ENCODE measurements around the gene ZCCHC7. TPM values are rescaled to one million over a fixed set of nuclear protein-coding genes. Genes with fewer than 3 reads are reported as not detected.

Gene ZCCHC7
- total RNA-seq, 2 experiments from 2014 or later, result 20.1 to 20.6 TPM

DNA sequence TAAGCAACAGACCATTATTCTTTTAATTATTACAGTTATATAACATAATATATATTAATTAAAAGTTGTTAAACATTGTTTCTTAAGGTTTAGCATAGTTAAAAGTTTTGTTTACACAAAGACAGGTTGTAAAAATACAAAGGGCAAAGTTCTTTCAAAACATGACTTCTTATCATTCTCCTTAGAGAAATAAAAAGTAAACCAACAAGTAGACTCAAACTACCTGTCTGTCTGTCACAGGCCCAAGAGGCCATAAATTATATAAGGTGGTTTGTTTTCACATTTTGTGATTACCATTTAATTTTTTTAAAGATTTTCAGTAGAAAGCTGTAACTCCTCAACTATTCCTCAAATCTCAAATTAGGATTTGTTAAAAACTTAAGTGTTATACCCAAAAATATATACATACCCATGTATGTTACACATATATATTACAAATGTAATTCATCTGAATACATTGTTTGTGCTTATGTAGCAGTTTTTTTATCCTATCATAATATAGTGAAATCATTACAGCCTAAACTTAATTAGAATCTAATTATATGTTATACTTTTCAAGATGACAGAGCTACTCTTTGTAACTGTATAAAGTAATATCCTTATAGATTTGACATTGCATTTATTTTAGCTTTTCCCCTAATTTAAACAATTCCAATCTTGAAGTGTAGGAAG is 208.3 kb downstream of the ZCCHC7 start:
- DNase-seq (no peak), ATAC-seq (no peak)
- no peaks in the 10 kb centered on the region for H3K36me3 Mint-ChIP-seq
- no peaks in the 10 kb centered on the region for H3K9me3 Mint-ChIP-seq (ENCODE audit: low read depth)
- H3K4me3 Mint-ChIP-seq, result no peak overlapping the region
- H3K27ac Mint-ChIP-seq, result no peak overlapping the region
- peaks cover 10% of the 10 kb centered on the region for H3K4me1 Mint-ChIP-seq
- CTCF ChIA-PET, result interaction anchor here (0.8 to 3.1 kb wide), 7 partner anchors 9 to 456 kb away, joined by 3 to 14 read pairs (median 4); partner anchors contain the start of gene ZCCHC7
- no peaks in the 10 kb centered on the region for H3K27me3 Mint-ChIP-seq

DNA sequence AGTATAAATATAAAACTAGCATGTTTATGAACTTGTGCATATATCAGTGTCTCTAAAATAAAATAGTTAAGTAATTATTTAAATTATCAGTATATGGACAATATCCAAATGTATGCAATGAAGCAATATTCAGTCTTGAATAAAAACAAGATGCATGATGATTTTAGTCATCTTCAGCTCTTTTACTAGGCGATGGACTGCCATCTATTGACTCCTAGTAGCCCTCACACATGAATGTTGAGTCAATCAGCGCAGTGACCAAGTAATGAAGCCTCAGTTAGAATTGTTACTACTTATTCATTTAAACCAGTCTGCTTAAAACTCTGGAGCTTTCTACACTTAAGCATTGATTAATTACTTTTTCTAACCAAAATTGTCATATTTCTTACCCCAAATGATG is 209.2 kb downstream of the ZCCHC7 start:
- Mint-ChIP-seq H3K9me3 (ENCODE audit: low read depth) (no peaks in the 10 kb centered on the region), H3K27me3 (no peaks in the 10 kb centered on the region), H3K27ac (no peak overlapping the region), H3K4me1 (peaks cover 10% of the 10 kb centered on the region), H3K36me3 (no peaks in the 10 kb centered on the region), H3K4me3 (no peak overlapping the region)
- ATAC-seq, result no peak
- no peak for DNase-seq
- CTCF ChIA-PET, result interaction anchor here (0.7 to 3.1 kb wide), 7 partner anchors 8 to 457 kb away, joined by 3 to 14 read pairs (median 4); partner anchors contain the start of gene ZCCHC7

DNA sequence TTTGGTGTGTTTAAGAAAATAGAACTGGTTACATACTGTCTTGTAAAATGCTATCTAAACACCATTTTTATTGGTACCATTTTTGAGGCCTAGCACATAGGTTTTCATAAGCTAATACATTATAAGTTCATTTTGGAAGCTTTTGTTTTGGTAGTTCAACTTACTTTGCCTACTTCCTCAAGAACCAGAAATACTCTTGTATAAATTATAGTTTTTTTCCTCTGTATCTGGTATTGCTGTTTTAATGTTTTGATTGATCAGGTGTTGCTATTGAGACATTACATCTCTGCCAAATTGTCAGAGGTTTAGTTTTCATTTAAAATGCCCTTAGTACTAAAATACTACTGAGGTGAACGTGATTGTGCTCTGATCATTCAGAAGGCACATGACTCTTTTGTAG is 211.5 kb downstream of the ZCCHC7 start:
- no peaks in the 10 kb centered on the region for H3K27me3 Mint-ChIP-seq
- ATAC-seq (no peak), DNase-seq (no peak)
- peaks cover 10% of the 10 kb centered on the region for H3K4me1 Mint-ChIP-seq
- CTCF ChIA-PET, result interaction anchor here (0.6 kb wide), 1 partner anchor 281 kb away, joined by 3 read pairs; no protein-coding TSS in a partner anchor
- H3K9me3 Mint-ChIP-seq (ENCODE audit: low read depth), result no peaks in the 10 kb centered on the region
- H3K27ac Mint-ChIP-seq, result no peak overlapping the region
- H3K36me3 Mint-ChIP-seq, result no peaks in the 10 kb centered on the region
- H3K4me3 Mint-ChIP-seq, result no peak overlapping the region

DNA sequence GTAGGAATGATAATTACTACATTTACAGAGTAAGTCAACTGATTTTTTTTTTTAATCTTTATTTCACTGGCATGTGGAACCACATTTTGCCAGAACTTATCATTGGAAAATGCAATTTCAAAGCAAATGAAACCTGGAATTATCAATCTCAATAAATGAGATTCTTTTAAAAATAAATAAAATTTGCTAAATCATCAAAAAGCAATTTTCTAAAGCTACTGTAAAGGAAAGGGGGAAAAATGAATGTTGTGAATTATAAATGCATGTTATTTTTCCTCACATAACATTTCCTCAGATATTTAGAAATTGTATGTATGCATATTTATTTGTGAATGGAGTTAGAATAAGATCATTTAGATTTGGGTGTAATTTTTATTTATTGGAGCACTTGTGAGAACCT is 212.2 kb downstream of the ZCCHC7 start:
- Mint-ChIP-seq H3K9me3 (ENCODE audit: low read depth) (no peaks in the 10 kb centered on the region), H3K27ac (no peak overlapping the region), H3K4me1 (peaks cover 10% of the 10 kb centered on the region), H3K27me3 (no peaks in the 10 kb centered on the region), H3K36me3 (no peaks in the 10 kb centered on the region), H3K4me3 (no peak overlapping the region)
- ATAC-seq (no peak), DNase-seq (no peak)
- CTCF ChIA-PET, result no interaction called here

DNA sequence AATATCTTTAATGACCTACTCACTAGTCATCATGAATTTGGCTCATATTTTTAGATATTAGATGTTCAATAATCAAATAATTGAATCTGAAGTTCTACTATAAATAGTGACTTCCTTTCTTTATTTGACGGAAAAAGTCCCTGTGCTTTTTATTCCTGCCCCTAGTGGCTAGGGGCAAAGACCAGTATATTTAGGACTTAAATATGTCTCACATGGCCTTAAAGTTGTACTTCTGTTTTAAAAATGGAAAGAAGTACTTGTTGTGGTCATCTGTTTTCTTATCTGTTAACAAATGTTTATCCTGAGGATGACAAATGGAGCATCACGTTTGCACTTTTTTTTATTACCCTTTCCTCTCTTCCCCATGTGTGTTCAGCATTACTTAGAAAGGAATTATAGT is 212.9 kb downstream of the ZCCHC7 start:
- Mint-ChIP-seq H3K36me3 (no peaks in the 10 kb centered on the region), H3K4me1 (peaks cover 10% of the 10 kb centered on the region), H3K4me3 (no peak overlapping the region), H3K27me3 (no peaks in the 10 kb centered on the region), H3K27ac (no peak overlapping the region), H3K9me3 (ENCODE audit: low read depth) (no peaks in the 10 kb centered on the region)
- ATAC-seq (no peak), DNase-seq (no peak)
- CTCF ChIA-PET, result no interaction called here

DNA sequence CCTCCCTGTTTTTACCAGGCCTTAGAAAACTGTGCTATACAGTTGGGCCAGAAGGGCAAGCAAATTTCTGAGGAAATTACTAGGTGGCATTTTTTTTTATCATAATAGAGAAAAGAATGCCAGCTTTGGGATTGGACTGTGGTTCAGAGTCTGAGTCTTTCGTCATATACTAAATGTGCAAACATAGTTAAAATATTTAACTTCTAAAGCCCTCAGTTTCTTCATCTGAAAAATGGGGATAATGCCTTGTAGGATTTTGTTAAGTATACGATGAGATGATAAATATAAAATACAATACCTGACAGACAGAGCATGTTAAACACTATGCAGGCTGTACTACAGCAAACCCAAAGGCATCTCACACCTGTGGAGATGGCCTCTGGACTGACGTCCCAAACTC is 214.9 kb downstream of the ZCCHC7 start:
- Mint-ChIP-seq H3K27ac (no peak overlapping the region), H3K36me3 (no peaks in the 10 kb centered on the region), H3K4me3 (no peak overlapping the region), H3K27me3 (no peaks in the 10 kb centered on the region), H3K9me3 (ENCODE audit: low read depth) (no peaks in the 10 kb centered on the region), H3K4me1 (peaks cover 10% of the 10 kb centered on the region)
- ATAC-seq (no peak), DNase-seq (no peak)
- CTCF ChIA-PET, result no interaction called here

DNA sequence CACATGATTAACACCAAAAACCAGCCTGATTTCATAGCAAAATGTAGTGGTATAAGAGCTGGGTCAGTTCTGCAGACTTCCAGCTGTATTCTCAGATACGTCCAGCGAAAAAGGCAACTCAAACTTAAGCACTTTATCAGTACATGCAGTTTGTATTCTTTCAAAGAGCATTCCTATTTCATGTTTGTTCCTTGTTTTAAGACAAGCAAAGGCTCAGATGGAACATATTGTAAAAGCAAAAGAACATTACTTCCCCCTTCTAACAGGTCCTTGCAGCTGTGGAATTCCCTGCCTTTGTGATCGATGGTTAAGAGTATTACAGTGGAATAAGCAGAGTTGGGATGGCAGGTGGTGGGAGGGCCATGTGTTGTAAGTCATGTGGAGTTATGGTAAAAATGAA is 215.8 kb downstream of the ZCCHC7 start:
- no peaks in the 10 kb centered on the region for H3K27me3 Mint-ChIP-seq
- H3K36me3 Mint-ChIP-seq, result no peaks in the 10 kb centered on the region
- ATAC-seq (no peak), DNase-seq (no peak)
- peaks cover 7% of the 10 kb centered on the region for H3K4me1 Mint-ChIP-seq
- no peak overlapping the region for H3K4me3 Mint-ChIP-seq
- H3K27ac Mint-ChIP-seq, result no peak overlapping the region
- CTCF ChIA-PET, result no interaction called here
- no peaks in the 10 kb centered on the region for H3K9me3 Mint-ChIP-seq (ENCODE audit: low read depth)

DNA sequence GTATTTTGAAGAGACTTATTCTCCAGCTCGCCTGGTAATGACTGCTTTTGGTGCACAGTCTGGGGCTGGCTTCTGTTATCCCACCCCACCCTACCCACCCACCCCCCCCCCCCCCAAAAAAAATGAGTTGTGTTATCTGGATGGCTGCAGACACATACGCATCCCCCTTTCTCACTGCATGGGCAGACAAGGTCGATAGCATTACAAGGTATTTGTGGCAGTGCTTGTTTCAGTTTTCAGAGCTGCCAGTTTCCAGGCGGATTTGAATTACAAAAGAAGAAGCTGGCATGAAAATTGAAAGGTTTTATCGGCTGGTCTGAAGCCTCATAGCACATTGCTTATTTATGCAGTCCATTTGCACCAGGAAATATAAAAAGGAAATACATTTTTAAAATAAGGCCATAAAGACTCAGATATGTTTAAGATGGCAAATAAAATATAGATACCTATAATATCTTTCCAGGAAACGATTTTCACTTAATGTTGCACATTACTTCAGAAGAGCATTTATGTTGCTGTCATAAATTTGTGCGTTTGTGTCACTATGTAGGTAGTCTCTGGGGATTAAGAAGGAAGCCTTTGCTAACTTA is 217.0 kb downstream of the ZCCHC7 start:
- Mint-ChIP-seq H3K9me3 (ENCODE audit: low read depth) (no peaks in the 10 kb centered on the region), H3K27me3 (no peaks in the 10 kb centered on the region), H3K4me1 (no peaks in the 10 kb centered on the region), H3K36me3 (no peaks in the 10 kb centered on the region), H3K27ac (no peak overlapping the region), H3K4me3 (no peak overlapping the region)
- ATAC-seq (no peak), DNase-seq (no peak)
- CTCF ChIA-PET, result interaction anchor here (0.7 to 1.0 kb wide), 2 partner anchors 8 to 300 kb away, joined by 3 read pairs; no protein-coding TSS in a partner anchor

DNA sequence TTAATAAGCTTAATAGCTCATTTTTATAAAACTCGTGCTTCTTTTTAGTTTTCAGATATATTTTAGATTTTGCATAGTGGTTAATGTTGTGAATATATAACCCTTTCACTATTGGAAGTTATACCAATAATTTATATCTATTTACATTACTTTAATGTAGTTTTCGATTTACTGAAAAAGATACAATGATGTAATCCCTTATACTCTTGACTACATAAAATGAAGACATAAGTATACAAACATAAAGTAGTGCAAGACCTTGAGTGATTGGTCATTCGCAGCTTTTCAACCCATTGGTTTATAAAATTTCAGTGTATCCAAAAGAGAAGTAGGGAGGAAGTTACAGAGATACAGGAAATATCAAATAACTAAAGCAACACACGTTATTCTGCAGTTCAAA is 217.8 kb downstream of the ZCCHC7 start:
- Mint-ChIP-seq H3K27me3 (no peaks in the 10 kb centered on the region), H3K4me3 (no peak overlapping the region), H3K36me3 (no peaks in the 10 kb centered on the region), H3K27ac (no peak overlapping the region), H3K4me1 (no peaks in the 10 kb centered on the region), H3K9me3 (ENCODE audit: low read depth) (no peaks in the 10 kb centered on the region)
- CTCF ChIA-PET, result interaction anchor here (1.0 kb wide), 1 partner anchor 301 kb away, joined by 3 read pairs; no protein-coding TSS in a partner anchor
- DNase-seq, result no peak
- no peak for ATAC-seq

DNA sequence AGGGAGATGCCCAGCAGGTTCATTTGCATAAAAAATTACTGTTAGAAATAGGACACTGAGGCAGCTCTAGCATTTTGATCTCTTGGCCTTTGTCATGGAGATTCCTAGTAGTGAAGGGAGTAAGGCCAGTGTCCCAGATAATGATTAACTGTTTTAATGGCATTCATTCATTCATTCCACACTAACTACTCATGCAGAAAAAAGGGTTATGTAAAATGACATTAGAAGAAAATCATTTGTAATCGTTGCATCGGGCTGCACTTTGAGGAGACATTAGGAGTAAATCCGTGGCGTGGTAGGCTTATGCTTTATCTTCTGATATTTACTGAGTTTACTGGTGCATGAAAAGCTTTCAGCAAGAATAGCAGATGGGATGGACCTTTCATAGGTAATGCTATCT is 219.5 kb downstream of the ZCCHC7 start:
- no peaks in the 10 kb centered on the region for H3K4me1 Mint-ChIP-seq
- DNase-seq, result no peak
- H3K4me3 Mint-ChIP-seq, result no peak overlapping the region
- no peaks in the 10 kb centered on the region for H3K36me3 Mint-ChIP-seq
- no peaks in the 10 kb centered on the region for H3K27me3 Mint-ChIP-seq
- no peak overlapping the region for H3K27ac Mint-ChIP-seq
- H3K9me3 Mint-ChIP-seq (ENCODE audit: low read depth), result no peaks in the 10 kb centered on the region
- no peak for ATAC-seq
- CTCF ChIA-PET, result interaction anchor here (2.1 kb wide), 1 partner anchor 344 kb away, joined by 5 read pairs; no protein-coding TSS in a partner anchor

DNA sequence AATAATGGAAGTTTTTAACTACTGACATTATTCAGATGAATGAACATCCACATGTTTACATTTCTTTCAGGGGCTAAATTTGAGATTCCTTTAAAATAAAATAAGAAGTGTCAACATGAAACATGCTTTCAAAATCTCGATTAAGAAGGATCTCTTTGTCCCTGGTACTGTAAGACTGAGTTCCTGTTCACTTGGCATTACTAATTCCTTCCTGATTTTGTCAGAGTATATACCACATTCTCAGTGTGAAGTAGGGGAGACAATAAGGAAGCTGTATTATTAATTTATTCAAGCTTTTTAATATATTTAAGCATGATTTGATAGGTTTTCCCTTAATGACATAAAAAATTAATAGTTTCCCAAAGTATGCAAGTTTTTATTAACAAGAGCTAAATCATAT is 220.6 kb downstream of the ZCCHC7 start:
- Mint-ChIP-seq H3K27ac (no peak overlapping the region), H3K4me3 (no peak overlapping the region), H3K4me1 (no peaks in the 10 kb centered on the region), H3K9me3 (ENCODE audit: low read depth) (no peaks in the 10 kb centered on the region), H3K27me3 (no peaks in the 10 kb centered on the region), H3K36me3 (no peaks in the 10 kb centered on the region)
- DNase-seq (no peak), ATAC-seq (no peak)
- CTCF ChIA-PET, result interaction anchor here (1.0 to 2.1 kb wide), 2 partner anchors 9 to 345 kb away, joined by 3 to 5 read pairs; no protein-coding TSS in a partner anchor

DNA sequence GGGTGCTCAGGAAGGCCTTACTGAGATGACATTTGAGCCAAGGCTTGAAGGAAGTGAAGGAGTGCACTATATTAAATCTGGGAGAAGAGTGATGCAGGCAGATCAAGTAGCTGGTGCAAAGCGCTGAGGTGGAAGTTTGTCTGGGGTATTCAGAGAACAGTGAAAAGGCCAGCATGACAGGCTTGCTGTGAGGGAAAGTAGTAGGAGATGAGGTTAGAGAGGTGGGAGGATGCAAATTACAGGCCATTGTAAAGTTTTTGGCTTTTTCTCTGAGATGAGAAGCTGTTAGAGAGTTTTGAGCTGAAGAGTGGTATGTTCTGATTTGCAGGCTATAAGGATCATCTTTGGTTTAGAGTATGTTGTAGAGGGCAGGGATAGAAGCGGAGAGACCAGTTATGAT is 221.3 kb downstream of the ZCCHC7 start:
- no peak for DNase-seq
- Mint-ChIP-seq H3K27ac (no peak overlapping the region), H3K27me3 (no peaks in the 10 kb centered on the region), H3K36me3 (no peaks in the 10 kb centered on the region), H3K9me3 (ENCODE audit: low read depth) (no peaks in the 10 kb centered on the region), H3K4me1 (no peaks in the 10 kb centered on the region), H3K4me3 (no peak overlapping the region)
- ATAC-seq, result no peak
- CTCF ChIA-PET, result interaction anchor here (1.0 to 2.1 kb wide), 2 partner anchors 8 to 346 kb away, joined by 3 to 5 read pairs; no protein-coding TSS in a partner anchor

DNA sequence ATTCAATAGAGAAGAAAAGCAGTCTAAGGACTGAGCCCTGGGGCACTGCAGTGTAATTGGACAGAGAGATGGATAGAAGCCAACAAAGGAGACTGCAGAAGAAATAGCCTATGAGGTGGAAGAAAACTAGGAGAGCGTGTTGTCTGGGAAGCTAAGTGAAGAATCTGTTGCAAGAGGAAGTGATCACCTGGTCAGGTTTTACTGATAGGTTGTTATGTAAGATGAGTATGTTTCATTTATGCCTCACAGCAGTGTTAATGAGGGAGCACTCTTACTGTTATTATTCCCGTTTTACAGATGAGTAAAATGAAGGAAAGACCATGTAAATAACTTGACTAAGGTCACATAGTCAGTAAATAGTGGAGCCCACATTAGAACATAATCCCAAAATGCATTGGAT is 222.1 kb downstream of the ZCCHC7 start:
- DNase-seq (no peak), ATAC-seq (no peak)
- CTCF ChIA-PET, result no interaction called here
- no peaks in the 10 kb centered on the region for H3K27me3 Mint-ChIP-seq
- no peaks in the 10 kb centered on the region for H3K9me3 Mint-ChIP-seq (ENCODE audit: low read depth)
- H3K4me3 Mint-ChIP-seq, result no peak overlapping the region
- no peaks in the 10 kb centered on the region for H3K36me3 Mint-ChIP-seq
- no peaks in the 10 kb centered on the region for H3K4me1 Mint-ChIP-seq
- H3K27ac Mint-ChIP-seq, result no peak overlapping the region

DNA sequence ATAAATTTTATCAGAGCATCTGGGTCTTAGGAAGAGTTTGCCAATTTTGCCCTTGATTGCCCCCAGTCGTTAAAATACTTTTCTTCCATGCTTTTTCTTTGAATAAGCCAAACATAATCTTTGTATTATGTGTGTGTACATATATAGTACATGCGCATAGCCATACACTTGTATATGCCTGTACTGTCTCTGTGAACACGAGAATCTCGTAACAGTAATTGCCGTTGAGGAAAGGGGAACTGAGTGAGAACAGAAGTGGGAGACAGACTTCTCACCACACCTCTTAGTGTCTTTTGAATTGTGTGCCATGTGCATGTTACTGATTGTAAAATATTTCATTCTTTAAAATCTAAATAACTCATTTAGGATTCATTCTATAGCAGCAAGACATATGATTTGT is 222.5 kb downstream of the ZCCHC7 start:
- no peak overlapping the region for H3K27ac Mint-ChIP-seq
- DNase-seq (no peak), ATAC-seq (no peak)
- H3K4me1 Mint-ChIP-seq, result no peaks in the 10 kb centered on the region
- CTCF ChIA-PET, result no interaction called here
- no peaks in the 10 kb centered on the region for H3K36me3 Mint-ChIP-seq
- no peaks in the 10 kb centered on the region for H3K27me3 Mint-ChIP-seq
- H3K4me3 Mint-ChIP-seq, result no peak overlapping the region
- H3K9me3 Mint-ChIP-seq (ENCODE audit: low read depth), result no peaks in the 10 kb centered on the region

Measured in activated CD8-positive, alpha-beta memory T cell treated with anti-CD3 and anti-CD28 coated beads, Interleukin-2, amount 10 ng/mL, durations not matched to agents 7 days and 5 days (primary cell).